ENCODE measurements around the gene TRIM34.
A peak's percentile ranks its signal among the peaks of the same experiment; 100 is the strongest.
"Not testable (repeated sequence)": the region's sequence is repeated elsewhere in the genome, so short reads cannot be mapped to it uniquely, and the experiment has no call there.

Gene TRIM34, protein sequence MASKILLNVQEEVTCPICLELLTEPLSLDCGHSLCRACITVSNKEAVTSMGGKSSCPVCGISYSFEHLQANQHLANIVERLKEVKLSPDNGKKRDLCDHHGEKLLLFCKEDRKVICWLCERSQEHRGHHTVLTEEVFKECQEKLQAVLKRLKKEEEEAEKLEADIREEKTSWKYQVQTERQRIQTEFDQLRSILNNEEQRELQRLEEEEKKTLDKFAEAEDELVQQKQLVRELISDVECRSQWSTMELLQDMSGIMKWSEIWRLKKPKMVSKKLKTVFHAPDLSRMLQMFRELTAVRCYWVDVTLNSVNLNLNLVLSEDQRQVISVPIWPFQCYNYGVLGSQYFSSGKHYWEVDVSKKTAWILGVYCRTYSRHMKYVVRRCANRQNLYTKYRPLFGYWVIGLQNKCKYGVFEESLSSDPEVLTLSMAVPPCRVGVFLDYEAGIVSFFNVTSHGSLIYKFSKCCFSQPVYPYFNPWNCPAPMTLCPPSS

DNA sequence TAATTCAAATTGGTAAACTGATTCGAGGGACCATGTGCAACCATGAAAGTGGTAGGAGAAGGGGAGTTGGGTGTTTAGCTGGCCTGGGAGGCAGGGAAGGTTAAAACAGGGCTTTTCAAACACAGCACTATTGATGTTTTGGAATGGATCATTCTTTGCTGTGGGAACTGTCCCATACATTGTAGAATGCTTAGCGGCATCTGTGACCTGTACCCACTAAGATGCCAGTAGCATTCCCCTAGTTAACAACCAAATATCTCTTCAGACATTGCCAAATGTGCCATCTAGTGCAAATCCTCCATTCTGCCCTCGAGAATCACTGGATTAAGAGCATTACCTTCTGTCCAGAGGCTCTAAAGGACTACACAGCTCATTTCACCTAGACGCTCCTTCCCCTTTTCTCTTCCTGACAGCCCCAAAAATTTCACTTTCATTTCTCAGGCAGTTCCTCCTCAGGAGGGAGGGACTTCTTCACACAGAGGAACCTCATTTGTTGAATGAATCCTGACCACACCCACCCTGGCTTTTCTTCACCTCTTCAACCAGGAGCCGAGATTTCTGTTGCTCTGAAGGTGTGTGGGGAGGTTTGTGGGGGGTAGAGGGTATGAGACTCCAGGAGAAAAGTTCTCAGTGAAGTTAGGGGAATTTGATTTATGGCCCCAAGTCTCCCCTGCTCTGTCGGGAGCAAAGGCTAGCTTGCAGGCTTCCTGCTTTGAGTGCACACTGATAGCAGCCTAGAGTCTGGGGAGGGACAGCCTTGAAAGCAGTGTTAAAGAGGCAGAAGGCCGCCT, at the start of gene TRIM34:
Gene TRIM34 (plus strand): TSS at position 513 of the 791 bp plus-strand sequence. CDS start 7,331 bp downstream, outside the sequence.
- FAIRE-seq = peak; percentile 84
- DNase-seq (ENCODE audit: insufficient read length, low spot score) = peak; percentile 85
- no peak; the same call in 1 of the 2 replicates for TF ChIP-seq POLR2A (IDR thresholded peaks at IDR 0.05; ENCODE audit: low read depth, low read length)

DNA sequence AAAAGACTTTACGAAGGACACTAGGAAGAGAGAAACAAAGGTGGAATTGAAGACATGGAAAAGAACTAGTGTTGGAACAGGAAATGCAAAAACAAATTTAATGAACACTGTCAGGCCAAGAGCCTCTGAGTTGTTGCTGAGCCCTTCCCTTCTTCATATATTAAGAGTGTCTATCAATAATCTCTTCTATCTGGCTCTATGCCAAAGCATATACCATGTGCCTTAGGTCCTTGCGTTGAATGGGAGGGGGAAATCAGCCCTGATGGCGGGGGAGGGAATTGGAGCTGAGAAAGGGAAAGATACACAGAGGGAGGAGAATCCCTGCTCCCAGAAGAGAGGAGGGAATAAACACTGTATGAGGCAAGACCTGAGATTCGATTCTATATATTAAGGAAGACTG, 49.6 kb upstream of the TRIM34 start:
- TF ChIP-seq POLR2A (IDR thresholded peaks at IDR 0.05; ENCODE audit: low read depth, low read length) = no peak
- FAIRE-seq (no peak), DNase-seq (ENCODE audit: insufficient read length, low spot score) (no peak)

DNA sequence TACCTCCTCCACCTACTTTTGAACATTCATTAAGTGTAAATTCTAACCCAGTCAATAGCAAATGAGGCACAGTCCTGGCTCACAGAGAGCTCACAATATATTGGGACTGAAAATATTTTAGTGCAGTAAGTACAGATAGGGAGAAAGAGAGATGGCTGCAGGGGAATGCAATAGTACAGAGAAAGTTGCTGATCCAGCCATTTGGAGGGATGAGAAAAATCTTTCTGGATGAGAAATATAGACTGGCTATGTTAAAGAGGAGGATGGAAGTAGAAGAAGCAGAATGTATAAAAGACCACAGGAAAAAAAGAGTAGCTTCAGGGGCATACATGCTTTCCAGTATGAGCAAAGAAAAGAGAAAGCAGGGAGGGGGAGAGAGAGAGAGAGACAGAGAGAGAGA, 47.7 kb upstream of the TRIM34 start:
- FAIRE-seq (no peak), DNase-seq (ENCODE audit: insufficient read length, low spot score) (no peak)
- no peak for TF ChIP-seq POLR2A (IDR thresholded peaks at IDR 0.05; ENCODE audit: low read depth, low read length)

DNA sequence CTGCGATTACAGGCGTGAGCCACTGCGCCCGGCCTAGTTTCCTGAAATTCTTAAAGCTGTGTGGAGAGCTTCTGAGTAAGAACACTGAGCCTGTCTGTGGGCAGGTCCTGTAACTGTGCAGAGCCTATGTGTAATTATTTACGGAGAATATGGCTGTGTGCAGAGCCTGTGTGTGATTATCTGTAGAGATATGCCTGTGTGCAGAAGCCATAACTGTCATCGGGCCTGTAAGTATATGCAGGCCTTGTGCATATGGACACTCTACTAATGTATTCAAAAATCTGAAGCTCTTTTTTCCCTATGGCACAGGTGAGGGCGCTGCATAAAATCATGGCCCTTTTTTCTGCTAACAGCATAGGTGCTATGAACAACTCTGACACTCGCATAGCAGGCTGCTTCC, 44.2 kb upstream of the TRIM34 start, which contains the start of gene OR52B6:
Gene OR52B6 (plus strand): TSS at position 301 of the 400 bp plus-strand sequence. CDS start 0 bp downstream, at position 301.
- FAIRE-seq (no peak), DNase-seq (ENCODE audit: insufficient read length, low spot score) (no peak)
- TF ChIP-seq POLR2A (IDR thresholded peaks at IDR 0.05; ENCODE audit: low read depth, low read length) = no peak

DNA sequence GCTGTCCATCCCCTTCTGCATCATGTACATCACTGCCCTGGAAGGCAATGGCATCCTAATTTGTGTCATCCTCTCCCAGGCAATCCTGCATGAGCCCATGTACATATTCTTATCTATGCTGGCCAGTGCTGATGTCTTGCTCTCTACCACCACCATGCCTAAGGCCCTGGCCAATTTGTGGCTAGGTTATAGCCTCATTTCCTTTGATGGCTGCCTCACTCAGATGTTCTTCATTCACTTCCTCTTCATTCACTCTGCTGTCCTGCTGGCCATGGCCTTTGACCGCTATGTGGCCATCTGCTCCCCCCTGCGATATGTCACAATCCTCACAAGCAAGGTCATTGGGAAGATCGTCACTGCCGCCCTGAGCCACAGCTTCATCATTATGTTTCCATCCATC, 43.8 kb upstream of the TRIM34 start:
- FAIRE-seq = no peak
- no peak for DNase-seq (ENCODE audit: insufficient read length, low spot score)
- TF ChIP-seq POLR2A (IDR thresholded peaks at IDR 0.05; ENCODE audit: low read depth, low read length) = no peak

DNA sequence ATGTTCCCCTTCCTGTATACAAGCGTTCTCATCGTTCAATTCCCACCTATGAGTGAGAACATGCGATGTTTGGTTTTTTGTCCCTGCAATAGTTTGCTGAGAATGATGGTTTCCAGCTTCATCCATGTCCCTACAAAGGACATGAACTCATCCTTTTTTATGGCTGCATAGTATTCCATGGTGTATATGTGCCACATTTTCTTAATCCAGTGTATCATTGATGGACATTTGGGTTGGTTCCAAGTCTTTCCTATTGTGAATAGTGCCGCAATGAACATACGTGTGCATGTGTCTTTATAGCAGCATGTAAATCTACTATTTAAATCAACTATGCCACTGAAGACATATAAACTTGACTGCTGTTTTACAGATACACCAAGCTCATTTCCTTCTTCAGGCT, 40.3 kb upstream of the TRIM34 start:
- not testable (repeated sequence) for FAIRE-seq

DNA sequence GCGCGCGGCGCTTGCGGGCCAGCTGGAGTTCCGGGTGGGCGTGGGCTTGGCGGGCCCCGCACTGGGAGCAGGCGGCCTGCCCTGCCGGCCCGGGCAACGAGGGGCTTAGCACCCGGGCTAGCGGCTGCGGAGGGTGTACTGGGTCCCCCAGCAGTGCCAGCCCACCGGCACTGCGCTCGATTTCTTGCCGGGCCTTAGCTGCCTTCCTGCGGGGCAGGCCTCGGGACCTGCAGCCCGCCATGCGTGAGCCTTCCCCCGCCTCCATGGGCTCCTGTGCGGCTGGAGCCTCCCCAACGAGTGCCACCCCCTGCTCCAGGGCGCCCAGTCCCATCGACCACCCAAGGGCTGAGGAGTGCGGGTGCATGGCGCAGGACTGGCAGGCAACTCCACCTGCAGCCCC, 34.9 kb upstream of the TRIM34 start:
- not testable (repeated sequence) for DNase-seq (ENCODE audit: insufficient read length, low spot score); FAIRE-seq

More for the DNA sequence above, 40.3 kb upstream of the TRIM34 start:
- not testable (repeated sequence) for DNase-seq (ENCODE audit: insufficient read length, low spot score)

DNA sequence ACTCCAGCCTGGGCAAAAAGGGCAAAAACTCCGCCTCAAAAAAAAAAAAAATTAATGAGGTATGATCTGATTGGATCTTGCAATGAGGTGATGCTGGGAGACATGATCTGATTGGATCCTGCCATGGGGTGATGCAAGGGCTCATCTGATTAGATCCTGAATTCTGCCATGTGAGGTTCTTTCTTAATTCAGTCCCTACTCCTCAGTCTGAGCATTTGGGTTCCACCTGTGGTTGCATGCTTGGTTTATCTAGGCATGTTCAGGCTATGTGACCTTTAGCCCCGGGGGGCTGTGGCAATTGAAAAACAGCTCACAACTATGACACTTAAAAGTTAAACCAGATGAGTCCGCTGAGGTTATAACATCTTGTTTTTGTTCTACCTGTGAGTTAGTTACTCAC, 33.2 kb upstream of the TRIM34 start:
- no peak for FAIRE-seq
- no peak for TF ChIP-seq POLR2A (IDR thresholded peaks at IDR 0.05; ENCODE audit: low read depth, low read length)
- no peak for DNase-seq (ENCODE audit: insufficient read length, low spot score)

DNA sequence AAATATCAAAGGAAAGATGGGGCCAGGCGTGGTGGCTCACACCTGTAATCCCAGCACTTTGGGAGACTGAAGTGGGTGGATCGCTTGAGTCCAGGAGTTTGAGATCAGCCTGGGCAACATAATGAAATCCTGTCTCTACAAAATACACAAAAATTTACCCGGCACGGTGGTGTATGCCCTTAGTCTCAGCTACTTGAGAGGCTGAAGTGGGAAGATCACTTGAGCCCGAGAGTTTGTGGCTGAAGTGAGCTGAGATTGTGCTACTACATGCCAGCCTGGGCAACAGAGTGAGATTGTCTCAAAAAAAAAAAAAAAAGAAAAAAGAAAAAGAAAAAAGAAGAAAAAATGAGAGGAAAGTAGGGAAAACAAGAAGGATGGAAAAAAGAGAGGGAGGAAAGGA, 32.2 kb upstream of the TRIM34 start:
- DNase-seq (ENCODE audit: insufficient read length, low spot score) (no peak), FAIRE-seq (no peak)
- TF ChIP-seq POLR2A (IDR thresholded peaks at IDR 0.05; ENCODE audit: low read depth, low read length) = no peak

DNA sequence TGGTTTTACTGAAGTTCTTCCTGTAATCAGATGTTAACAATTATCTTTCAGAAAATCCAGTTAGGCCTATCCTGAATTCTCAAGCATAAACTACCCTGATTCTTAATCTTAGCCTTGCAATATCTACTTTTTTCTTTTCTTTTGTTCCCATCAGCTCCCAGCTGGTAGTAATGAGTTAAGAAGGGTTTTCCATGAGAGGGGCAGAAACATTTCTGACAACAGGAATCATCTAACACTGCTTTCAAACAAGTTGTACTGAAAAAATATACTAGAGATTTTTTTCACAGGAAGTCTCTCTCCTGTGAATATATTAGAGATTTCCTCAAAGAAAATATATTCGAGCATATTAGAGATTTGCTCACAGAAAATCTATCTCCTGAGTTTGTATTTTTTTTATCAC, 31.7 kb upstream of the TRIM34 start:
- FAIRE-seq (no peak), DNase-seq (ENCODE audit: insufficient read length, low spot score) (no peak)
- no peak for TF ChIP-seq POLR2A (IDR thresholded peaks at IDR 0.05; ENCODE audit: low read depth, low read length)

DNA sequence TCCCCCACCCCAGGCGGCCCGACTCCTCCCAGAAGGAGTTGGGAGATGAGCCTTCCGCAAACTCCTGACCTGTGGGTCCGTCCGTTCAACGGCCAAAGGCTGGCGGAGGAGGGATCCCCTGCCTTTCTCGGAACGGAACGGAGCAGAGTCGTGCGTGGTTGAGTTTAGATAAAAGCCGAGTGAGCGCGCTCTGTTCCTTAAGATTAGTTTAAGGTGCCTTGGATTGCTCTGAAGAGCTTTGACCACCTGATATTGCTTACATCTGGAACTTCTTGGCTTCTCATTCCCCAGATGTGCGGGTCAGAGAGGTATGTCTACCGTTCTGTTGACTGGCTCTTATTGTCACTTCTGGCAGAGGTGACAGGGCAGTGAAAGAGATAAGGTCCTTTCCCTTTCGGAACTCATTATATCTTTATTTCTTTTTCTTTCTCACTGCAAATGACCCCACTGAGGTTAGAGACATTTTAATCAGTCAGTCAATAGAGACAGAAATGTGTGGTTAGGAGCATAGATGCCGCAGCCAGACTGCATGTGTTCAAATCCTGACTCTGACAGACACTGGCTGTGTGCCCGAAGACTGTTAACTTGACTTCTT, 28.1 kb upstream of the TRIM34 start, which contains the start of gene TRIM6:
Gene TRIM6 (plus strand): TSS at position 31 of the 595 bp plus-strand sequence. CDS start 261 bp downstream, at position 292.
- DNase-seq (ENCODE audit: insufficient read length, low spot score) = peak; percentile 75
- peak; percentile 39; the same call in 1 of the 2 replicates for TF ChIP-seq POLR2A (IDR thresholded peaks at IDR 0.05; ENCODE audit: low read depth, low read length)
- peak; percentile 72 for FAIRE-seq

DNA sequence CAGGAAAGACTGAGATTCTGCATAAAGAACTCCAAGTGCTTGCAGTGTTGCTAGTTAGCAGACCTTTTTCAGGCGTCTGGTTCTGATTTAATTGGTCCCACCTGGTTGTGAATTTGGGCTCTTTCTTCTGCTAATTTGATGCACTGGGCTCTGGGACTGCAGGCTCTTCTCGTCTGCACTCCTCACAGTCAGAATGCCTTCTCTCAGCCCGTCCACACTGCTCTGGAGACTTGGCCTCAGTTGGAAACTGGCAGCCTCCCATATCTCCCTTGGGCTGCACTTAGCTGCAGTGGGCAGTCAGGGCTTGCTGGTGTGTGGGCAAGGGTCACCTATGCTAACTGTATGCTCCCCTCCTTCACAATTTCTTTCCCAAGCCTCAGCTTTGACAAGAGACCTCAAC, 26.8 kb upstream of the TRIM34 start:
- no peak for TF ChIP-seq POLR2A (IDR thresholded peaks at IDR 0.05; ENCODE audit: low read depth, low read length)
- DNase-seq (ENCODE audit: insufficient read length, low spot score) = no peak
- FAIRE-seq = no peak

DNA sequence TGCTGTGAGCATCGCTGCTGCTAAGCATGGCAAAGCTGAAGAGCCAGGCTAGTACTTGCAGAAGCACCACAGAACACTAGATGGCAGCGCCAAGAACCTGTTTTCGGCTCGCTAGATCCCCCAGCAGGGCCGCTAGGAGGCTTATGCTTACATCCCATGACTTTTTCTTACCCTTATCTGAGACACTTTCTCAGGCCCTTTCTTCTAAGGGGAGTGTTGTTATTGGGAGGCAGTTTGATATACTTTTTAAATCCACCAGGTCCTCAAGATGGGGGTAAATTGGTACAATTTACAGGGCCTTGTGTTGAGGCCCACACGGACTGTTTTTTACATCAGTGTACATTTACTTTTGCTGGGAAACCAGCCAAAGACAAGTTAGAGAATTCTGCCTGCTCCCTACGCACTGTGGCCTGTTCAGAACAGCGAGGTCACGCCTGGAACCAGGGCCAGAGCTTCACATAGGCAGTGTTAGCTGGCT, 24.4 kb upstream of the TRIM34 start:
- no peak for DNase-seq (ENCODE audit: insufficient read length, low spot score)
- TF ChIP-seq POLR2A (IDR thresholded peaks at IDR 0.05; ENCODE audit: low read depth, low read length) = no peak
- no peak for FAIRE-seq

DNA sequence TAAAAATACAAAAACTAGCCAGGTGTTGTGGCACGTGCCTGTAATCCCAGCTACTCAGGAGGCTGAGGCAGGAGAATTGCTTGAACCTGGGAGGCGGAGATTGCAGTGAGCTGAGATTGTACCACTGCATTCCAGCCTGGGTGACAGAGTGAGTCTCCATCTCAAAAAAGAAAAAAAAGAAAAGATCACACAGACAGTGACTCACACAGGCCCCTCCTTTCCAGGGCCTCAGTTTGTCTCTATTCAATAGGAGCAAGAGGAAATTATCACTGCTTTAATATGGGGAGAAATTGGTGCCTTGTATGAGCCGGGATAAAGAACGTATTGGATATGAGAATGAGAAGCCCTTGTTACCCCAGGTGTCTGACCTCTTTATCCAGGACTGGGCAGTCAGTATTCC, 22.0 kb upstream of the TRIM34 start:
- FAIRE-seq; DNase-seq (ENCODE audit: insufficient read length, low spot score): not testable (repeated sequence)

All from H54 (cell line).